ENCODE results near the gene BAHD1. TPM values are rescaled to one million over a fixed set of nuclear protein-coding genes. Genes with fewer than 3 reads are reported as not detected.

Gene BAHD1
- total RNA-seq, 2 experiments from 2014 or later, result 9.9 to 11.7 TPM

DNA sequence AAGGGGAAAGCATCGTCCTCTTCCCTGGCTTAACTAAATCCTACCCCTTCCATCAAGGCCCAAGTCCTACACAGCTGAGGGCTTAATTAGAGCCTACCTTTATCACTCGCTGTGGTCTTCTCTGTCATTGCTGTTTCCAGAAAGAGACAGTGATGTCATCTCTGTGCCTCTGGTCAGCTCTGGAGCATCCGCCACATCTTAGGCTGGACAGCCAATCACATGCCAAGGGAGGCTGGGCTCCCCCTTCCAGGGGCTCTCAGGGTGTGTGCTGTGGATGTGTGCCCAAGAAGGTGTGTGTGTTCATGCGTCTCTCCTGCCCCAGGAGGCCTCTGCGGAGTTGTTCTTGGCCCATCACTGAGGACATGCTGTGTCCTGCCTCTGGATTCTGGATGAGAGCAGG, 72.9 kb downstream of the BAHD1 start:
- Mint-ChIP-seq H3K27me3 (ENCODE audit: low read depth) (peaks cover 38% of the 10 kb centered on the region), H3K9me3 (no peaks in the 10 kb centered on the region), H3K4me1 (ENCODE audit: low read depth) (peaks cover 7% of the 10 kb centered on the region), H3K4me3 (no peak overlapping the region), H3K36me3 (ENCODE audit: low read depth) (no peaks in the 10 kb centered on the region), H3K27ac (no peak overlapping the region)
- DNase-seq, result no peak
- CTCF ChIA-PET, result interaction anchor here (1.5 kb wide), 1 partner anchor 67 kb away, joined by 4 read pairs; no protein-coding TSS in a partner anchor
- intact Hi-C loops (cut with micrococcal nuclease), result no loop called here

DNA sequence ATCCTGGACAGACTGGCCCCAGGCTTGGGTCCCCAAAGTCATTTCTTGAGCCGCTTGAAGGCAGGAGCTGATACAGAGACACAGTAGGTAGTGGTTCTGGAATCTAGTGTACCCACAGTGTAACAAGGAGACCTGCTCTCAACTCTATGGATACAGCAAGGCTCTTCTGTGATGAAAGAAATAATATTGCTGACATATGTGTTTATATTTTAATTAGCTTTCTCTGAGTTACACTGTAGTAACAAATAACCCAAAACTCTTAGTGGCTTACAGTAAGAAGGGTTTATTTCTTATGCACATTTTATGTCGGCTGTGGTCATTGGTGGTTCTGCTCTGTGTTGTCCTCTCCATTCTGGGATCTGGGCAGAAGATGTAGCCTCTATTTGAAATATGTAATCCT, 75.6 kb downstream of the BAHD1 start:
- Mint-ChIP-seq H3K36me3 (ENCODE audit: low read depth) (no peaks in the 10 kb centered on the region), H3K4me3 (no peak overlapping the region), H3K4me1 (ENCODE audit: low read depth) (peaks cover 6% of the 10 kb centered on the region), H3K27ac (no peak overlapping the region), H3K9me3 (no peaks in the 10 kb centered on the region), H3K27me3 (ENCODE audit: low read depth) (peaks cover 23% of the 10 kb centered on the region)
- DNase-seq, result no peak
- intact Hi-C loops (cut with micrococcal nuclease), result no loop called here
- CTCF ChIA-PET, result interaction anchor here (3.9 kb wide), 1 partner anchor 8 kb away, joined by 16 read pairs; no protein-coding TSS in a partner anchor

Other genes with a start within 250 kb of the BAHD1 start
- gene PAK6, start 201.9 kb upstream of the BAHD1 start, total RNA-seq, result not detected
- not detected for gene ANKRD63, start 157.9 kb upstream of the BAHD1 start, total RNA-seq
- gene PLCB2, start 133.0 kb upstream of the BAHD1 start, total RNA-seq, result 10 to 100 TPM; 55.0 to 56.7 TPM
- 1 to 10 TPM; 4.9 to 6.5 TPM for gene INAFM2, start 117.3 kb upstream of the BAHD1 start, total RNA-seq
- 1 to 10 TPM; 1.9 to 2.2 TPM for gene CCDC9B, start 100.0 kb upstream of the BAHD1 start, total RNA-seq
- gene PHGR1, start 89.9 kb upstream of the BAHD1 start, total RNA-seq, result not detected
- under 1 TPM in 1 of 2 experiments, not detected in 1; 0.02 TPM for gene DISP2, start 82.7 kb upstream of the BAHD1 start, total RNA-seq
- 10 to 100 TPM; 60.7 to 62.1 TPM for gene KNSTRN, start 58.2 kb upstream of the BAHD1 start, total RNA-seq
- 10 to 100 TPM; 33.1 to 34.1 TPM for gene IVD, start 35.2 kb upstream of the BAHD1 start, total RNA-seq
- 1 to 10 TPM; 4.4 to 4.6 TPM for gene CHST14, start 30.0 kb downstream of the BAHD1 start, total RNA-seq
- gene CCDC32, start 124.1 kb downstream of the BAHD1 start, total RNA-seq, result 10 to 100 TPM; 25.4 to 25.8 TPM
- 10 to 100 TPM; 10.9 to 12.6 TPM for gene RPUSD2, start 128.3 kb downstream of the BAHD1 start, total RNA-seq
- gene KNL1, start 153.3 kb downstream of the BAHD1 start, total RNA-seq, result 10 to 100 TPM; 31.0 to 32.7 TPM

Data from activated naive CD4-positive, alpha-beta T cell treated with anti-CD3 and anti-CD28 coated beads for 36 hours (primary cell).